ENCODE measurements around the gene TEX30.

GRCh38 chr13:102817907-102818306 lies 44.3 kb upstream of the TEX30 start:
- TF ChIP-seq POLR2AphosphoS5 (IDR thresholded peaks at IDR 0.05; ENCODE audit: low read depth, low read length) (no peak), POLR2A (IDR thresholded peaks at IDR 0.05; ENCODE audit: low read depth, low read length) (no peak)
